Measurements from ENCODE around the gene ERICH3.
"Not testable (repeated sequence)": the region's sequence is repeated elsewhere in the genome, so short reads cannot be mapped to it uniquely, and the experiment has no call there.

The ERICH3 gene

GRCh38 chr1:74677926-74678325 is 4.3 kb upstream of the ERICH3 start:
- H3K9me3 ChIP-seq (ENCODE audit: low read length) = no peaks in the 10 kb centered on the region
- H3K27ac ChIP-seq (ENCODE audit: low read depth, low read length) = no peak overlapping the region
- no peaks in the 10 kb centered on the region for H3K36me3 ChIP-seq (ENCODE audit: insufficient read depth, low read length)
- no peak overlapping the region for H3K9ac ChIP-seq (ENCODE audit: low read length)
- H3K4me1 ChIP-seq (ENCODE audit: insufficient read depth, low read length) = no peaks in the 10 kb centered on the region
- H3K4me3 ChIP-seq (ENCODE audit: low read depth in 1 of 2, low read length in 2 of 2) = no peak overlapping the region
- H3K27me3 ChIP-seq (ENCODE audit: control insufficient read depth in 1 of 2, insufficient read depth in 2 of 2, low read length in 2 of 2) = peaks cover 7 to 11% of the 10 kb centered on the region in 2 donors

DNA sequence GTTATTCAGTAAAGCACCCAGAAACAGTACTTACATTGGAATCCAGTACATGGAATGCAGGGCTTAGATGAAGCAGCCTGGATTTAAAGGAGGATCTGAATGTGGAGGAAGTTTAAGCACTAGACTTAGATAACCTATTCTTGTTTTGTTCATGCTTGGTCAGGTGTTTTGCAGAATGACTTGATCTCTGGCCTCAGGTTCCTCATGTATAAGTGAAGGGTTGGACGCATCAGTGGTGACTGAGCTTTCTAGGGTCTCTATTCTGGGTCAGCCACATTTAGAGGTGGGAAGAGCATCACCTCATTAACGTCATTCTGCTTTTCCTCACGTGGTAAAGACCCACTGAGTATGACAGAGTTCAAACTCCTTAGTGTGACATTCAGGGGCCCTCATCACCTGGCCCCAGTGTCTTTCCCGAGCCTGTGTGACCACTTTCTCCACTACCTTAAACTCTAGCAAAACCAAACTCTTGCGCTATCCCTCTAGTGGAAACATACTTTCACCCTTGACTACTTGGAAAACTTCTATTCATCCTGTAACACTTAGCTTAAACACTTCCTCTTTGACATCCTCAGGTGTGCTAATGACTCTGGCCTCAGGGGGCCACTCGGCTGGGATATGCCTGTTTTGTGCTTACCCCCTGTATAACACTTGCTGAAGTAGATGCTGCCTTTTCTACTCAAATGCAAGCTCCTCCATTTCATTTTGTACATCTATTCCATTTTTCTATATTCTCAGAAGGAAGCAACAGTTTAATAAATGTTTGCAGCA is 871 bp upstream of the ERICH3 start:
- H3K27ac ChIP-seq (ENCODE audit: low read depth, low read length) = no peak overlapping the region
- H3K9me3 ChIP-seq (ENCODE audit: low read length) = no peaks in the 10 kb centered on the region
- no peak overlapping the region for H3K9ac ChIP-seq (ENCODE audit: low read length)
- H3K27me3 ChIP-seq (ENCODE audit: control insufficient read depth in 1 of 2, insufficient read depth in 2 of 2, low read length in 2 of 2) = peaks cover 7 to 11% of the 10 kb centered on the region in 2 donors
- H3K4me1 ChIP-seq (ENCODE audit: insufficient read depth, low read length) = no peaks in the 10 kb centered on the region
- H3K36me3 ChIP-seq (ENCODE audit: insufficient read depth, low read length) = no peaks in the 10 kb centered on the region
- no peak overlapping the region for H3K4me3 ChIP-seq (ENCODE audit: low read depth in 1 of 2, low read length in 2 of 2)

DNA sequence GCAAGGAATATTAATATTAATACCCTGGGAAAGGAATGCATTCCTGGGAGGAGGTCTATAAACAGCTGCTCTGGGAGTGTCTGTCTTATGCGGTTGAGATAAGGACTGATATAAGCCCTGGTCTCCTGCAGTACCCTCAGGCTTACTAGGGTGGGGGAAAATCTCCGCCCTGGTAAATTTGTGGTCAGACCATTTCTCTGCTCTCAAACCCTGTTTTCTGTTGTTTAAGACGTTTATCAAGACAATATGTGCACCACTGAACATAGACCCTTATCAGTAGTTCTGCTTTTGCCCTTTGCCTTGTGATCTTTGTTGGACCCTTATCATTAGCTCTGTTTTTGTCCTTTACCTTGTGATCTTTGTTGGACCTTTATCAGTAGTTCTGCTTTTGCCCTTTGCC is 2.7 kb downstream of the ERICH3 start:
- H3K9ac ChIP-seq (ENCODE audit: low read length); H3K4me3 ChIP-seq (ENCODE audit: low read depth in 1 of 2, low read length in 2 of 2); H3K4me1 ChIP-seq (ENCODE audit: insufficient read depth, low read length); H3K36me3 ChIP-seq (ENCODE audit: insufficient read depth, low read length); H3K9me3 ChIP-seq (ENCODE audit: low read length); H3K27ac ChIP-seq (ENCODE audit: low read depth, low read length): not testable (repeated sequence)
- peaks cover 7 to 11% of the 10 kb centered on the region in 2 donors for H3K27me3 ChIP-seq (ENCODE audit: control insufficient read depth in 1 of 2, insufficient read depth in 2 of 2, low read length in 2 of 2)

- H3K4me1 ChIP-seq (ENCODE audit: insufficient read depth, low read length) = no peaks in the 10 kb centered on the region
- no peaks in the 10 kb centered on the region for H3K36me3 ChIP-seq (ENCODE audit: insufficient read depth, low read length)
- H3K4me3 ChIP-seq (ENCODE audit: low read depth in 1 of 2, low read length in 2 of 2) = no peak overlapping the region
- H3K9ac ChIP-seq (ENCODE audit: low read length) = no peak overlapping the region
- no peaks in the 10 kb centered on the region for H3K9me3 ChIP-seq (ENCODE audit: low read length)
- no peak overlapping the region for H3K27ac ChIP-seq (ENCODE audit: low read depth, low read length)
- H3K27me3 ChIP-seq (ENCODE audit: control insufficient read depth in 1 of 2, insufficient read depth in 2 of 2, low read length in 2 of 2) = no peaks in the 10 kb centered on the region
These were observed 18.9 kb downstream of the ERICH3 start for GRCh38 chr1:74654708-74655107.

GRCh38 chr1:74652711-74653139 is 20.9 kb downstream of the ERICH3 start:
- Histone ChIP-seq H3K27me3 (ENCODE audit: control insufficient read depth in 1 of 2, insufficient read depth in 2 of 2, low read length in 2 of 2) (no peaks in the 10 kb centered on the region), H3K36me3 (ENCODE audit: insufficient read depth, low read length) (no peaks in the 10 kb centered on the region), H3K9ac (ENCODE audit: low read length) (no peak overlapping the region), H3K9me3 (ENCODE audit: low read length) (no peaks in the 10 kb centered on the region), H3K4me3 (ENCODE audit: low read depth in 1 of 2, low read length in 2 of 2) (no peak overlapping the region), H3K27ac (ENCODE audit: low read depth, low read length) (no peak overlapping the region), H3K4me1 (ENCODE audit: insufficient read depth, low read length) (no peaks in the 10 kb centered on the region)

DNA sequence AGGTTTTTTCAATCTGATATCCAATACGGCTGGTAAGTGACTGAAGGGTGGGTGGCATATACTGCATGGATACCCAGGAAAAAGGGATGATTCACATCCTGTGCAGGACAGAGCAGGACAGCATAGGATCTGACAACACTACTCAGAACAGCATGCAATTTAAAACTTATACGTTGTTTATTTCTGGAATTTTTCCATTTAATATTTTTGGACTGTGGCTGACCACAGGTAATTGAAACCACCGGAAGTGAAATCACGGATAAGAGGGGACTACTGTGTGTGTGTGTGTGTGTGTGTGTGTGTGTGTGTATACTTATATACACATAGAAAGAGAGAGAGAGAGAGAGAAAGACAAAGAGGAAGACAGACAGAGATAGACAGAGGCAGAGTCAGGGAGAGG is 23.0 kb downstream of the ERICH3 start:
- no peaks in the 10 kb centered on the region for H3K27me3 ChIP-seq (ENCODE audit: control insufficient read depth in 1 of 2, insufficient read depth in 2 of 2, low read length in 2 of 2)
- H3K9ac ChIP-seq (ENCODE audit: low read length) = no peak overlapping the region
- no peaks in the 10 kb centered on the region for H3K4me1 ChIP-seq (ENCODE audit: insufficient read depth, low read length)
- H3K27ac ChIP-seq (ENCODE audit: low read depth, low read length) = no peak overlapping the region
- H3K4me3 ChIP-seq (ENCODE audit: low read depth in 1 of 2, low read length in 2 of 2) = no peak overlapping the region
- H3K9me3 ChIP-seq (ENCODE audit: low read length) = no peaks in the 10 kb centered on the region
- H3K36me3 ChIP-seq (ENCODE audit: insufficient read depth, low read length) = no peaks in the 10 kb centered on the region

- H3K9ac ChIP-seq (ENCODE audit: low read length) = no peak overlapping the region
- no peaks in the 10 kb centered on the region for H3K27me3 ChIP-seq (ENCODE audit: control insufficient read depth in 1 of 2, insufficient read depth in 2 of 2, low read length in 2 of 2)
These were observed 31.7 kb downstream of the ERICH3 start for GRCh38 chr1:74641876-74642275.

GRCh38 chr1:74641161-74641560 is 32.4 kb downstream of the ERICH3 start:
- H3K4me3 ChIP-seq (ENCODE audit: low read depth in 1 of 2, low read length in 2 of 2) = no peak overlapping the region
- H3K4me1 ChIP-seq (ENCODE audit: insufficient read depth, low read length) = no peaks in the 10 kb centered on the region
- no peaks in the 10 kb centered on the region for H3K27me3 ChIP-seq (ENCODE audit: control insufficient read depth in 1 of 2, insufficient read depth in 2 of 2, low read length in 2 of 2)
- no peak overlapping the region for H3K27ac ChIP-seq (ENCODE audit: low read depth, low read length)
- no peak overlapping the region for H3K9ac ChIP-seq (ENCODE audit: low read length)
- H3K36me3 ChIP-seq (ENCODE audit: insufficient read depth, low read length) = no peaks in the 10 kb centered on the region
- no peaks in the 10 kb centered on the region for H3K9me3 ChIP-seq (ENCODE audit: low read length)

More at GRCh38 chr1:74641876-74642275, 31.7 kb downstream of the ERICH3 start:
- Histone ChIP-seq H3K9me3 (ENCODE audit: low read length) (no peaks in the 10 kb centered on the region), H3K4me1 (ENCODE audit: insufficient read depth, low read length) (no peaks in the 10 kb centered on the region), H3K4me3 (ENCODE audit: low read depth in 1 of 2, low read length in 2 of 2) (no peak overlapping the region), H3K36me3 (ENCODE audit: insufficient read depth, low read length) (no peaks in the 10 kb centered on the region), H3K27ac (ENCODE audit: low read depth, low read length) (no peak overlapping the region)

GRCh38 chr1:74637296-74637695 is 36.3 kb downstream of the ERICH3 start:
- Histone ChIP-seq H3K27ac (ENCODE audit: low read depth, low read length) (no peak overlapping the region), H3K27me3 (ENCODE audit: control insufficient read depth in 1 of 2, insufficient read depth in 2 of 2, low read length in 2 of 2) (no peaks in the 10 kb centered on the region), H3K36me3 (ENCODE audit: insufficient read depth, low read length) (no peaks in the 10 kb centered on the region), H3K9ac (ENCODE audit: low read length) (no peak overlapping the region), H3K4me3 (ENCODE audit: low read depth in 1 of 2, low read length in 2 of 2) (no peak overlapping the region), H3K9me3 (ENCODE audit: low read length) (no peaks in the 10 kb centered on the region), H3K4me1 (ENCODE audit: insufficient read depth, low read length) (no peaks in the 10 kb centered on the region)

- no peak overlapping the region for H3K27ac ChIP-seq (ENCODE audit: low read depth, low read length)
- H3K4me1 ChIP-seq (ENCODE audit: insufficient read depth, low read length) = no peaks in the 10 kb centered on the region
- H3K4me3 ChIP-seq (ENCODE audit: low read depth in 1 of 2, low read length in 2 of 2) = no peak overlapping the region
- no peaks in the 10 kb centered on the region for H3K36me3 ChIP-seq (ENCODE audit: insufficient read depth, low read length)
- no peaks in the 10 kb centered on the region for H3K9me3 ChIP-seq (ENCODE audit: low read length)
- no peaks in the 10 kb centered on the region for H3K27me3 ChIP-seq (ENCODE audit: control insufficient read depth in 1 of 2, insufficient read depth in 2 of 2, low read length in 2 of 2)
- no peak overlapping the region for H3K9ac ChIP-seq (ENCODE audit: low read length)
These were observed 44.3 kb downstream of the ERICH3 start for GRCh38 chr1:74629283-74629682.

DNA sequence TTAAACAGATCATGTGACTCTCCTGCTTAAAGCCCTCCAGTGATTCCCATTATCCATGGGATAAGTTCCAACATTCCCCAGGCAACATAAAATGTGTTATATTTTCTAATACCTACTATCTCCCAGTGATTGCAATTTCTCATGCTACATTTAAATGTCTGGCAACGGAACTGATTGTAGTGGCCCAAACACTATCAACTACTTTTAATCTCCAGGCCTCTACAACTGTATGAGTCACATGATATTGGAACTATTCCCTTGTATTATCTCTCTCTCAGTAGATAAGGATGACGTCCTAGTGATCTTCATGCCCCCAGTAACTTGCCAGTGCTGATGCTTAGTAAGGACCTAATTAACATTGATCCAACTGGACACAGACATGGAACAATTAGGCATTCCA is 49.9 kb downstream of the ERICH3 start:
- Histone ChIP-seq H3K36me3 (ENCODE audit: insufficient read depth, low read length) (no peaks in the 10 kb centered on the region), H3K27ac (ENCODE audit: low read depth, low read length) (no peak overlapping the region), H3K27me3 (ENCODE audit: control insufficient read depth in 1 of 2, insufficient read depth in 2 of 2, low read length in 2 of 2) (no peaks in the 10 kb centered on the region), H3K4me1 (ENCODE audit: insufficient read depth, low read length) (no peaks in the 10 kb centered on the region), H3K9ac (ENCODE audit: low read length) (no peak overlapping the region), H3K4me3 (ENCODE audit: low read depth in 1 of 2, low read length in 2 of 2) (no peak overlapping the region), H3K9me3 (ENCODE audit: low read length) (no peaks in the 10 kb centered on the region)

GRCh38 chr1:74620242-74620641 is 53.4 kb downstream of the ERICH3 start:
- H3K4me1 ChIP-seq (ENCODE audit: insufficient read depth, low read length) = no peaks in the 10 kb centered on the region
- H3K9ac ChIP-seq (ENCODE audit: low read length) = no peak overlapping the region
- H3K9me3 ChIP-seq (ENCODE audit: low read length) = no peaks in the 10 kb centered on the region
- H3K4me3 ChIP-seq (ENCODE audit: low read depth in 1 of 2, low read length in 2 of 2) = no peak overlapping the region
- no peaks in the 10 kb centered on the region for H3K27me3 ChIP-seq (ENCODE audit: control insufficient read depth in 1 of 2, insufficient read depth in 2 of 2, low read length in 2 of 2)
- no peaks in the 10 kb centered on the region for H3K36me3 ChIP-seq (ENCODE audit: insufficient read depth, low read length)
- H3K27ac ChIP-seq (ENCODE audit: low read depth, low read length) = no peak overlapping the region
